Upper lobe of left lung (tissue), 6 donors: Measurements from ENCODE around the gene TAC3. TPM values are rescaled to one million over a fixed set of nuclear protein-coding genes. Genes with fewer than 3 reads are reported as not detected.
"Not testable (repeated sequence)": the region's sequence is repeated elsewhere in the genome, so short reads cannot be mapped to it uniquely, and the experiment has no call there.

Experiments used
- ATAC-seq, 2 donors: fragments of 200-7000 bp; cut with Tn5 transposase; one replicate each; pipeline ENCODE4 v1.9.1; 2022; ENCODE audit warnings: mild to moderate bottlenecking in 2 of 2, moderate library complexity in 2 of 2; ENCODE audit not compliant: low FRiP score in 2 of 2
- DNase-seq, 2 donors: peaks; one replicate each; pipeline ENCODE4 v3.0.0-alpha.2; 2019 to 2020
- H3K27ac ChIP-seq, 4 donors: fragments of 200-600 bp; sonication (generic); one replicate each; pipeline ENCODE4 v1.5.1; 2016 to 2019
- H3K27me3 ChIP-seq, 4 donors: fragments of 200-600 bp; sonication (generic); one replicate each; pipeline ENCODE4 v1.5.1; 2017 to 2019
- H3K36me3 ChIP-seq, 4 donors: fragments of 200-600 bp; sonication (generic); one replicate each; pipeline ENCODE4 v1.5.1; 2016 to 2019
- H3K4me1 ChIP-seq, 4 donors: fragments of 200-600 bp; sonication (generic); one replicate each; pipeline ENCODE4 v1.5.1; 2018 to 2019
- H3K4me3 ChIP-seq, 4 donors: fragments of 200-600 bp; sonication (generic); one replicate each; pipeline ENCODE4 v1.5.1; 2017 to 2019; ENCODE audit warnings: mild to moderate bottlenecking in 2 of 4, moderate library complexity in 1 of 4
- H3K9me3 ChIP-seq, 4 donors: fragments of 200-600 bp; sonication (generic); one replicate each; pipeline ENCODE4 v1.5.1; 2018 to 2019
- CTCF ChIP-seq, 6 experiments: fragments of 450-650 bp in 4 of 6; fragments of 200-600 bp in 2 of 6; sonication (generic) in 2 of 6; IDR thresholded peaks; one replicate each; pipeline ENCODE4 v1.5.1; 2016 to 2019; ENCODE audit warnings: antibody characterized with exemption in 6 of 6
- EP300 ChIP-seq, 4 donors: sonication (generic); formaldehyde crosslinking; IDR thresholded peaks; one replicate each; pipeline ENCODE4 v1.5.1; 2017; ENCODE audit warnings: antibody characterized with exemption in 4 of 4, control low read depth in 2 of 4
- POLR2A ChIP-seq, 4 donors: fragments of 450-650 bp; IDR thresholded peaks; one replicate each; pipeline ENCODE4 v1.5.1; 2016 to 2017; ENCODE audit warnings: antibody characterized with exemption in 4 of 4, mild to moderate bottlenecking in 2 of 4
- POLR2AphosphoS5 ChIP-seq, 2 donors: sonication (generic); formaldehyde crosslinking; IDR thresholded peaks; one replicate each; pipeline ENCODE4 v1.5.1; 2017; ENCODE audit warnings: antibody characterized with exemption in 2 of 2
- WGBS, 2 donors: methylation state at CpG; one replicate each; pipeline ENCODE4 v1.1.5; 2017 to 2018; 5-methylcytosine and 5-hydroxymethylcytosine counted together
- total RNA-seq, 6 donors: library from RNA; depleted of rRNA in 4 of 6; stranded (reverse); fragments of >200 nt in 4 of 6; gene quantifications; one replicate each; pipeline versions ENCODE4 v1.1.0 to v1.2.1, GENCODE V29; 2016 to 2021
- donor health status: DM: no; HTN: no; CAD: no; lungs with moderate emphysema.
- donor health status: DM: no; HTN: yes; CAD: no; lungs with severe emphysema.

Gene TAC3
- total RNA-seq, 6 donors from 2014 or later = not detected

DNA sequence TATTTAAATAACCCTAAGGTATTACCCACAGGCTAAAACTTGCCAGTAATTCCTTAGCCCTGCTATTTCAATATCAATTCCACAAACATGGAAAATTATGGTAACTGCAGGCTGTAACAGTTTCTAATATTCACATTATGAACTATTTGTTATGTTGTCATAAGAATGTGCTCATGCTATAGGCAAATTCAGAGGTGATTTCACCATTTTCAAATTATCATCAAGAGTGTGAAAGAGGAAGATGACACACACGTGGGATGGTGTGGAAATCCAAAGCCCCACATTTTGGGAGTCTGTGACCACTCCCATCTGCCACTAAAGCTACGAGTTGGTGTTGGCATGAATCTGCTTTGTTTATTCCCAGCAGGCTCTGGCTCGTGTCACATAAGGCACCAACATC, 39.5 kb upstream of the TAC3 start:
- Histone ChIP-seq H3K9me3 (no peaks in the 10 kb centered on the region), H3K27me3 (no peaks in the 10 kb centered on the region), H3K36me3 (peaks cover 0 to 26% (median 9%) of the 10 kb centered on the region in 4 donors), H3K4me3 (no peak overlapping the region), H3K27ac (no peak overlapping the region), H3K4me1 (peaks cover 0 to 3% (median 0%) of the 10 kb centered on the region in 4 donors)
- DNase-seq (no peak), ATAC-seq (no peak)
- no peak for TF ChIP-seq EP300 (IDR thresholded peaks at IDR 0.05)
- TF ChIP-seq POLR2AphosphoS5 (IDR thresholded peaks at IDR 0.05) = no peak
- no peak for TF ChIP-seq POLR2A (IDR thresholded peaks at IDR 0.05)
- TF ChIP-seq CTCF (IDR thresholded peaks at IDR 0.05) = no peak
- WGBS, 2 donors = 54 to 71% methylated on average over 3 of the region's 3 CpGs

DNA sequence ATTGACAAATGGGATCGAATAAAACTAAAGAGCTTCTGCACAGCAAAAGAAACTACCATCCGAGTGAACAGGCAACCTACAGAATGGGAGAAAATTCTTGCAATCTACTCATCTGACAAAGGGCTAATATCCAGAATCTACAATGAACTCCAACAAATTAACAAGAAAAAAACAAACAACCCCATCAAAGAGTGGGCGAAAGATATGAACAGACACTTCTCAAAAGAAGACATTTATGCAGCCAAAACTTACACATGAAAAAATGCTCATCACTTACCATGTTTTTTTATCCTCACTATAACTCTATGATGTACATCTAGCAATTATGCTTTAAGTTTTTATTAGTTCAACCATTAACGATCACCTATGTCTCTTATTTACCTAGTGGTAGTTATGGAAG, 37.6 kb upstream of the TAC3 start:
- 95 to 97% methylated on average over 4 of the region's 4 CpGs for WGBS, 2 donors
- ATAC-seq, H3K27me3 ChIP-seq, H3K36me3 ChIP-seq, H3K27ac ChIP-seq, H3K4me3 ChIP-seq, H3K4me1 ChIP-seq, H3K9me3 ChIP-seq, DNase-seq: not testable (repeated sequence)

GRCh38 chr12:57053146-57053545, 36.8 kb upstream of the TAC3 start:
- not testable (repeated sequence) for ATAC-seq, H3K4me3 ChIP-seq, H3K27me3 ChIP-seq, DNase-seq, H3K27ac ChIP-seq, H3K36me3 ChIP-seq, H3K9me3 ChIP-seq, H3K4me1 ChIP-seq
- 96 to 100% methylated on average over 4 of the region's 4 CpGs for WGBS, 2 donors

GRCh38 chr12:57051011-57051410, 34.7 kb upstream of the TAC3 start:
- Histone ChIP-seq H3K27me3 (no peaks in the 10 kb centered on the region), H3K36me3 (no peaks in the 10 kb centered on the region), H3K9me3 (no peaks in the 10 kb centered on the region), H3K4me1 (peaks cover 0 to 13% (median 6%) of the 10 kb centered on the region in 4 donors), H3K27ac (no peak overlapping the region), H3K4me3 (no peak overlapping the region)
- no peak for TF ChIP-seq POLR2A (IDR thresholded peaks at IDR 0.05)
- no peak for TF ChIP-seq CTCF (IDR thresholded peaks at IDR 0.05)
- no peak for TF ChIP-seq EP300 (IDR thresholded peaks at IDR 0.05)
- no peak for TF ChIP-seq POLR2AphosphoS5 (IDR thresholded peaks at IDR 0.05)
- DNase-seq = no peak
- WGBS, 2 donors = 90 to 100% methylated on average over 1 of the region's 1 CpG
- no peak for ATAC-seq

- DNase-seq = no peak
- Histone ChIP-seq H3K9me3 (no peaks in the 10 kb centered on the region), H3K36me3 (no peaks in the 10 kb centered on the region), H3K27ac (no peak within 1 kb of the TSS), H3K27me3 (no peaks in the 10 kb centered on the region), H3K4me1 (peaks cover 0 to 11% (median 6%) of the 10 kb centered on the region in 4 donors), H3K4me3 (no peak within 1 kb of the TSS)
- no peak for ATAC-seq
- WGBS, 2 donors = 58 to 64% methylated on average over 1 to 2 of the region's 2 CpGs
- no peak for TF ChIP-seq POLR2AphosphoS5 (IDR thresholded peaks at IDR 0.05)
- no peak for TF ChIP-seq POLR2A (IDR thresholded peaks at IDR 0.05)
- TF ChIP-seq EP300 (IDR thresholded peaks at IDR 0.05) = no peak
- no peak for TF ChIP-seq CTCF (IDR thresholded peaks at IDR 0.05)
Observed at GRCh38 chr12:57049890-57050289, 33.6 kb upstream of the TAC3 start, which contains the start of gene MYO1A. TSS of gene MYO1A (minus strand) at chr12:57050129. CDS start at chr12:57048323, 1,806 bp downstream.

DNA sequence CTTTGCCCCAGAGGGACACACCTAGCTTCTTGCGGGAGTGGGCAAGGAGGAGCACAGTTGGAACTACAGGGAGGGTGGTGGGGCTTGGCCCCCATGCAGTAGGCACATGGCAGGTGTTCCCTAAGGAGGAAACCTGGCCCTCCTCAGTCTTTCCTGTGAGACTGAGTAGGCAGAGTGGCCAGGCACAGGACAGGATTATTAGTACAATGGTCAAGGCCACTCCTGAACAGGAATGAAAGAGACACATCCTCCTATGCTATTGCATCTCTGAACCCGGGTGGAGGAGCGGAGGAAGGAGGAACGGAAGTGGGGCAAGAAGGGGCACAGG, 32.8 kb upstream of the TAC3 start:
- 58 to 69% methylated on average over 4 of the region's 4 CpGs for WGBS, 2 donors
- ATAC-seq (no peak), DNase-seq (no peak)
- Histone ChIP-seq H3K36me3 (no peaks in the 10 kb centered on the region), H3K9me3 (no peaks in the 10 kb centered on the region), H3K4me3 (no peak overlapping the region), H3K27me3 (no peaks in the 10 kb centered on the region), H3K4me1 (peaks cover 0 to 11% (median 6%) of the 10 kb centered on the region in 4 donors), H3K27ac (no peak overlapping the region)
- TF ChIP-seq POLR2A (IDR thresholded peaks at IDR 0.05) = no peak
- TF ChIP-seq CTCF (IDR thresholded peaks at IDR 0.05) = no peak
- no peak for TF ChIP-seq POLR2AphosphoS5 (IDR thresholded peaks at IDR 0.05)
- no peak for TF ChIP-seq EP300 (IDR thresholded peaks at IDR 0.05)
